ENCODE results near the gene CT47C1.

The CT47C1 gene

GRCh38 chrX:119089619-119090018, 16.8 kb downstream of the CT47C1 start:
- H2AFZ ChIP-seq (ENCODE audit: low read depth) = no peak overlapping the region
- no peaks in the 10 kb centered on the region for H4K20me1 ChIP-seq (ENCODE audit: insufficient read depth)
- H3K4me1 ChIP-seq (ENCODE audit: low read depth, poor library complexity, severe bottlenecking) = no peaks in the 10 kb centered on the region
- TF ChIP-seq, protein P1, sequence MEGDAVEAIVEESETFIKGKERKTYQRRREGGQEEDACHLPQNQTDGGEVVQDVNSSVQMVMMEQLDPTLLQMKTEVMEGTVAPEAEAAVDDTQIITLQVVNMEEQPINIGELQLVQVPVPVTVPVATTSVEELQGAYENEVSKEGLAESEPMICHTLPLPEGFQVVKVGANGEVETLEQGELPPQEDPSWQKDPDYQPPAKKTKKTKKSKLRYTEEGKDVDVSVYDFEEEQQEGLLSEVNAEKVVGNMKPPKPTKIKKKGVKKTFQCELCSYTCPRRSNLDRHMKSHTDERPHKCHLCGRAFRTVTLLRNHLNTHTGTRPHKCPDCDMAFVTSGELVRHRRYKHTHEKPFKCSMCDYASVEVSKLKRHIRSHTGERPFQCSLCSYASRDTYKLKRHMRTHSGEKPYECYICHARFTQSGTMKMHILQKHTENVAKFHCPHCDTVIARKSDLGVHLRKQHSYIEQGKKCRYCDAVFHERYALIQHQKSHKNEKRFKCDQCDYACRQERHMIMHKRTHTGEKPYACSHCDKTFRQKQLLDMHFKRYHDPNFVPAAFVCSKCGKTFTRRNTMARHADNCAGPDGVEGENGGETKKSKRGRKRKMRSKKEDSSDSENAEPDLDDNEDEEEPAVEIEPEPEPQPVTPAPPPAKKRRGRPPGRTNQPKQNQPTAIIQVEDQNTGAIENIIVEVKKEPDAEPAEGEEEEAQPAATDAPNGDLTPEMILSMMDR (conservative IDR thresholded peaks at IDR 0.05; ENCODE audit: low read depth, low read length) = no peak
- no peaks in the 10 kb centered on the region for H3K36me3 ChIP-seq (ENCODE audit: insufficient read depth)
- H3K4me3 ChIP-seq (IDR thresholded peaks at IDR 0.05; ENCODE audit: insufficient read depth, low read depth, low read length) = no peak overlapping the region
- no peaks in the 10 kb centered on the region for H3K27me3 ChIP-seq (ENCODE audit: insufficient read depth, low read depth)
- H3K4me2 ChIP-seq = no peak overlapping the region
- no peak overlapping the region for H3K27ac ChIP-seq
- H3K9ac ChIP-seq = no peak overlapping the region
- no peaks in the 10 kb centered on the region for H3K79me2 ChIP-seq (ENCODE audit: insufficient read depth, low read depth)

DNA sequence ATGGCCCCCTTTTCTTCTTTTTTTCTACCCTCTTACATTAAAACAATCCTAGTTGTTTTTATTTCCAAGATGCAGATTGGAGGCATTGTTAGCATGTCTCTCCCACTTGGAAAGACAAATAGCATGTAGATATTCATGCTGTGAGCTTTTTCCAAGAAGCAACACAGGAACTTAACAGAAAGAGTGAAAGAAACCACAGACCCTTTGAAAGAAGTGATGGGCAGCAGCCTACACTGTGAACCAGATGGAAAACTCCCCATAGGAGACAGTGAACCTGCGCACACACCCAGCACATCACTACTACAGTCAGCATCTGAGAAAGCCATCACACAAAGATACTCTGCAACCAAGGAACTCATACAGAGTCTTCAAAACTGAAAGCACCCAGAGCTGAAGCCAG, 17.8 kb downstream of the CT47C1 start:
- no peak overlapping the region for H3K9ac ChIP-seq
- TF ChIP-seq, protein P1 (conservative IDR thresholded peaks at IDR 0.05; ENCODE audit: low read depth, low read length) = no peak
- no peak overlapping the region for H3K4me2 ChIP-seq
- H3K27ac ChIP-seq = no peak overlapping the region
- no peaks in the 10 kb centered on the region for H3K27me3 ChIP-seq (ENCODE audit: insufficient read depth, low read depth)
- no peaks in the 10 kb centered on the region for H4K20me1 ChIP-seq (ENCODE audit: insufficient read depth)
- no peak overlapping the region for H3K4me3 ChIP-seq (IDR thresholded peaks at IDR 0.05; ENCODE audit: insufficient read depth, low read depth, low read length)
- no peak overlapping the region for H2AFZ ChIP-seq (ENCODE audit: low read depth)
- H3K4me1 ChIP-seq (ENCODE audit: low read depth, poor library complexity, severe bottlenecking) = no peaks in the 10 kb centered on the region
- H3K79me2 ChIP-seq (ENCODE audit: insufficient read depth, low read depth) = no peaks in the 10 kb centered on the region
- no peaks in the 10 kb centered on the region for H3K36me3 ChIP-seq (ENCODE audit: insufficient read depth)

GRCh38 chrX:119093991-119094735, 21.4 kb downstream of the CT47C1 start:
- Histone ChIP-seq H4K20me1 (ENCODE audit: insufficient read depth) (no peaks in the 10 kb centered on the region), H3K4me1 (ENCODE audit: low read depth, poor library complexity, severe bottlenecking) (no peaks in the 10 kb centered on the region), H3K27me3 (ENCODE audit: insufficient read depth, low read depth) (no peaks in the 10 kb centered on the region), H3K79me2 (ENCODE audit: insufficient read depth, low read depth) (no peaks in the 10 kb centered on the region), H3K9ac (no peak overlapping the region), H2AFZ (ENCODE audit: low read depth) (no peak overlapping the region), H3K27ac (no peak overlapping the region), H3K4me3 (IDR thresholded peaks at IDR 0.05; ENCODE audit: insufficient read depth, low read depth, low read length) (no peak overlapping the region), H3K36me3 (ENCODE audit: insufficient read depth) (no peaks in the 10 kb centered on the region), H3K4me2 (no peak overlapping the region)
- TF ChIP-seq, protein P1 (conservative IDR thresholded peaks at IDR 0.05; ENCODE audit: low read depth, low read length) = no peak

GRCh38 chrX:119094819-119095218, 22.0 kb downstream of the CT47C1 start:
- H3K36me3 ChIP-seq (ENCODE audit: insufficient read depth) = no peaks in the 10 kb centered on the region
- no peak overlapping the region for H3K9ac ChIP-seq
- H3K27me3 ChIP-seq (ENCODE audit: insufficient read depth, low read depth) = no peaks in the 10 kb centered on the region
- no peak overlapping the region for H2AFZ ChIP-seq (ENCODE audit: low read depth)
- no peak overlapping the region for H3K4me2 ChIP-seq
- no peaks in the 10 kb centered on the region for H3K4me1 ChIP-seq (ENCODE audit: low read depth, poor library complexity, severe bottlenecking)
- no peaks in the 10 kb centered on the region for H4K20me1 ChIP-seq (ENCODE audit: insufficient read depth)
- no peak overlapping the region for H3K27ac ChIP-seq
- TF ChIP-seq, protein P1 (conservative IDR thresholded peaks at IDR 0.05; ENCODE audit: low read depth, low read length) = no peak
- no peaks in the 10 kb centered on the region for H3K79me2 ChIP-seq (ENCODE audit: insufficient read depth, low read depth)
- H3K4me3 ChIP-seq (IDR thresholded peaks at IDR 0.05; ENCODE audit: insufficient read depth, low read depth, low read length) = no peak overlapping the region

All from KMS-11 (cell line).